PC-3 (cell line): Measurements from ENCODE around the gene TGFB1I1. TPM values are rescaled to one million over a fixed set of nuclear protein-coding genes. Genes with fewer than 3 reads are reported as not detected.

Experiments used
- ATAC-seq: fragments of 200-7000 bp; cut with Tn5 transposase; 2 replicates; pipeline ENCODE4 v1.9.1; 2020; ENCODE audit warnings: mild to moderate bottlenecking, moderate library complexity
- BruUV-seq: library from RNA; stranded (reverse); fragments of 400-500 nt; replicated peaks from 2 replicates; lab custom pipeline; 2021; lab: Mats Ljungman, UMichigan
- CTCF ChIA-PET: fragments of 300-600 bp; sonication (Branson Sonifier 250); formaldehyde crosslinking; loops from one replicate; lab custom pipeline; 2022; ENCODE audit warnings: antibody characterized with exemption; lab: Charles Lee
- POLR2A ChIA-PET: fragments of 300-600 bp; sonication (Branson Sonifier 250); formaldehyde crosslinking; loops from one replicate; lab custom pipeline; 2022; ENCODE audit warnings: antibody characterized with exemption; ENCODE audit not compliant: unreplicated experiment; lab: Charles Lee
- DNase-seq: peaks from one replicate; pipeline ENCODE4 v3.0.0-alpha.2; 2015
- H2AFZ ChIP-seq: fragments of 300-600 bp; sonication (generic); 2 replicates; pipeline ENCODE4 v1.6.0; 2016; ENCODE audit warnings: antibody characterized with exemption, low read length
- H3F3A ChIP-seq: fragments of 300-600 bp; sonication (generic); one replicate; pipeline ENCODE4 v1.6.0; 2017; ENCODE audit warnings: antibody characterized with exemption, low read length, control low read depth, mild to moderate bottlenecking; ENCODE audit not compliant: unreplicated experiment
- H3K27ac ChIP-seq: fragments of 300-600 bp; sonication (generic); 2 replicates; pipeline ENCODE4 v1.5.1; 2016; ENCODE audit warnings: mild to moderate bottlenecking, low read length
- H3K27me3 ChIP-seq: fragments of 300-600 bp; sonication (generic); 2 replicates; pipeline ENCODE4 v1.6.1; 2016; ENCODE audit warnings: low read length, mixed read lengths
- H3K36me3 ChIP-seq: fragments of 300-600 bp; sonication (generic); 2 replicates; pipeline ENCODE4 v1.6.1; 2016; ENCODE audit warnings: low read depth, mixed run types, low read length, mixed read lengths
- H3K4me1 ChIP-seq: fragments of 300-600 bp; sonication (generic); 2 replicates; pipeline ENCODE4 v1.5.1; 2016; ENCODE audit warnings: low read length; ENCODE audit not compliant: insufficient read depth
- H3K4me2 ChIP-seq: fragments of 300-600 bp; sonication (generic); 2 replicates; pipeline ENCODE4 v1.6.0; 2016; ENCODE audit warnings: low read length
- H3K4me3 ChIP-seq: fragments of 300-600 bp; sonication (generic); 2 replicates; pipeline ENCODE4 v1.5.1; 2016; ENCODE audit warnings: mild to moderate bottlenecking, low read length, mixed read lengths
- H3K79me2 ChIP-seq: fragments of 300-600 bp; sonication (generic); 2 replicates; pipeline ENCODE4 v1.6.1; 2017; ENCODE audit warnings: low read length, mixed read lengths
- H3K9ac ChIP-seq: fragments of 300-600 bp; sonication (generic); 2 replicates; pipeline ENCODE4 v1.6.0; 2016; ENCODE audit warnings: mild to moderate bottlenecking, low read length
- H3K9me2 ChIP-seq: fragments of 300-600 bp; sonication (generic); replicated peaks from 2 replicates; pipeline ENCODE4 v1.6.1; 2016; ENCODE audit warnings: mixed run types, low read length, mixed read lengths
- H3K9me3 ChIP-seq: fragments of 300-600 bp; sonication (generic); 2 replicates; pipeline ENCODE4 v1.6.1; 2016; ENCODE audit warnings: low read length, mixed read lengths
- H4K20me1 ChIP-seq: fragments of 300-600 bp; sonication (generic); 2 replicates; pipeline ENCODE4 v1.6.1; 2016; ENCODE audit warnings: low read length, mixed read lengths
- CTCF ChIP-seq: fragments of 300-600 bp; sonication (generic); conservative IDR thresholded peaks from 2 replicates; pipeline ENCODE4 v1.5.1; 2017; ENCODE audit warnings: antibody characterized with exemption, low read depth, mild to moderate bottlenecking, low read length
- EZH2 ChIP-seq: fragments of 300-600 bp; sonication (generic); IDR thresholded peaks from one replicate; pipeline ENCODE4 v1.6.1; 2017; ENCODE audit warnings: antibody characterized with exemption, mild to moderate bottlenecking, low read length; ENCODE audit not compliant: unreplicated experiment
- EZH2phosphoT487 ChIP-seq: fragments of 300-600 bp; sonication (generic); IDR thresholded peaks from 2 replicates; pipeline ENCODE4 v1.6.1; 2018; ENCODE audit warnings: mild to moderate bottlenecking, antibody characterized with exemption, low read length, borderline replicate concordance
- intact Hi-C: fragments of 100-400 bp; cut with micrococcal nuclease; formaldehyde crosslinking; loops from 2 replicates; pipeline ENCODE4 v1.9.0; 2023
- total RNA-seq: library from RNA; depleted of rRNA; stranded (reverse); fragments of >200 nt; gene quantifications from 2 replicates; pipeline ENCODE4 v1.2.3, GENCODE V29; 2014

The TGFB1I1 gene
- total RNA-seq, 1 experiment from 2014 or later, result 11.2 TPM

DNA sequence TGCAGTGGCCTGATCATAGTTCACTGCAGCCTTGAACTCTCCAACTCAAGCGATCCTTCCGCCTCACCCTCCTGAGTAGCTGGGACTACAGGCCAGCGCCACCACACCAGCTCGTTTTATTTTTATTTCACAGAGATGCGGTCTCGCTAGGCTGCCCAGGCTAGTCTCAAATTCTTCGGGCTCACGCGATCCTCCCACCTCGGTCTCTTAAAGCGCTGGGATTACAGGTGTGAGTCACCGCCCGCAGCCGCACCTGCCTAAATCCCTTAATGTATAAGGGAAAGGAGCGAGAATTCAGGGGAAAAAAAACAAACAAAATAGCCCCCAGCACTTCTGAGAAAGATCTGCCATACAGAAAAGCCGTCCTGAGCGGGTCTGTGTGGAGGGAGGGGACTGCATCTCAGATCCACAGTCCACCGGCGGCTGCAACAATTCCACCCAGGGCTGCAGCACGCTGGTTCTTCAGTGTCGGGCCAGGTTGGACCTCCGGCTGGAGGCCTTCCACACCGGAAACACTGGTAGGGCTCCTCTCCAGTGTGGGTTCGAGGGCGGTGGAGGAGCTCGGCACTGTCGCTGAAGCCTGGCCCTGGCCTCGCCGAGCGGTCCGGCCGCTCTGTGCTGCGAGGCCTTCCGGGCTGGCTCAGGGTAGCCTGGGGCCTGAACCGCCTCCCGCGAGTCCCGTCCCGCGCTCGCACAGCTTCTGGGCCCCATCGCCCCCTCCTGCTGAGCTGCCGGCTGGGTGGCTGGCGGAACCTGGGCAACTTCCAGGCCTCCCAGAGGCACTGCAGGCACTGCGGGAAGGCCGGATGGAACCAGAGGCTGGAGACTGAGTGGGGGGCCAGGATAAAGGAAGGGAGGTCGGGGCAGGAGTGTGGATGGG lies 36.4 kb upstream of the TGFB1I1 start:
- TF ChIP-seq EZH2phosphoT487, result no peak
- no peak for TF ChIP-seq CTCF
- no peak for TF ChIP-seq EZH2
- Histone ChIP-seq H3K4me1 (no peaks in the 10 kb centered on the region), H3K79me2 (no peaks in the 10 kb centered on the region), H3K9me2 (no peaks in the 10 kb centered on the region), H3F3A (no peaks in the 10 kb centered on the region), H4K20me1 (no peaks in the 10 kb centered on the region), H3K27me3 (no peaks in the 10 kb centered on the region), H3K27ac (no peak overlapping the region), H3K9ac (no peak overlapping the region), H2AFZ (no peak overlapping the region), H3K4me2 (no peak overlapping the region), H3K36me3 (no peaks in the 10 kb centered on the region), H3K9me3 (no peaks in the 10 kb centered on the region), H3K4me3 (no peak overlapping the region)
- CTCF ChIA-PET, result no interaction called here
- intact Hi-C loops, result no loop called here
- DNase-seq (no peak), ATAC-seq (no peak)
- POLR2A ChIA-PET, result no interaction called here
- no TSS peak for BruUV-seq

DNA sequence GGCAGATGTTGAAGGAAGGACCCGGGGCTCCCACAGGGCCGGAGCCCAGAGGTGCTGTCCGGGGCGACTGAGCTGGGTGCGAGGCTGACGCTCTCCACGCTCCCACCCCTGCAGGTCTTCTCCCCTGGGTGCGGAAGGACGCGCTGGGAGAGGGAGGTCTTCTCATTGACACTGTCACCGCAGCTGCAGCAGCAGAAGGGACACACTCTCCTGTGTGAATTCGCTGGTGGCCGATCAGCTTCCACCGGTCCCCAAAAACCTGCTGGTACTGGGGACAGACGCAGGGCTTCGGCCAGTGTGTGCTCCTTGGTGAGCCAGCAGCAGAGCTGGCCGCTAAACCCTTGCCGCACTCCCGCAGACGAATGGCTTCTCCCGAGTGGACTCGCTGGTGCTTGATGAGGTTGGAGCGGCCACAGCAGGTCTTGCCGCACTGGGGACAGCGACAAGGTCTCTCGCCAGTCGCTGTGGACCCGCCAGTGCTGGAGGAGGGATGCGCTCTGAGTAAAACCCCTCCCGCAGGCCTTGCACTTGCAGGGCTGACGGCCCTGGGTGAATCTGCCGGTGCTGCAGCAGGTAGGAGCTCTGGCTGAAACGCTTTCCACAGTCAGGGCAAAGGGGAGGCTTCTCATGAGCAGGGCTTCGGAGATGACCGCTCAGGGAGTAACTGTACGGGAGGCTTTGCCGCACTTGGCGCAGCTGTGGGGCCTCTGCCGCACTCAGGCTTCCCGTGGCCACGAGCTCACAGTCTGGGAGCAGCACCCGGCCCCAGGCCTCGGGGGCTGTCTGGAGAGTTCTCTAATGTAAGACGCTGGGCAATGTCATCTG lies 35.5 kb upstream of the TGFB1I1 start:
- no peaks in the 10 kb centered on the region for H3K27me3 ChIP-seq
- TF ChIP-seq EZH2 (no peak), CTCF (no peak), EZH2phosphoT487 (no peak)
- H3K9ac ChIP-seq, result no peak overlapping the region
- no peak for ATAC-seq
- ChIA-PET CTCF (no interaction called here), POLR2A (no interaction called here)
- no peak overlapping the region for H3K27ac ChIP-seq
- no peak for DNase-seq
- H2AFZ ChIP-seq, result no peak overlapping the region
- H4K20me1 ChIP-seq, result no peaks in the 10 kb centered on the region
- H3K4me1 ChIP-seq, result no peaks in the 10 kb centered on the region
- H3K9me3 ChIP-seq, result no peaks in the 10 kb centered on the region
- H3K4me3 ChIP-seq, result no peak overlapping the region
- H3K9me2 ChIP-seq, result no peaks in the 10 kb centered on the region
- BruUV-seq, result no TSS peak
- intact Hi-C loops, result no loop called here
- H3K4me2 ChIP-seq, result no peak overlapping the region
- H3F3A ChIP-seq, result no peaks in the 10 kb centered on the region
- no peaks in the 10 kb centered on the region for H3K79me2 ChIP-seq
- no peaks in the 10 kb centered on the region for H3K36me3 ChIP-seq
